ENCODE measurements around the gene SGCE.

Gene SGCE

GRCh38 chr7:94590526-94591162 is 65.3 kb downstream of the SGCE start:
- Mint-ChIP-seq H3K27me3 (no peaks in the 10 kb centered on the region), H3K36me3 (peaks cover 9% of the 10 kb centered on the region), H3K9me3 (no peaks in the 10 kb centered on the region), H3K4me1 (peaks cover 18% of the 10 kb centered on the region), H3K27ac (peak overlapping the region; percentile 45), H3K4me3 (peak overlapping the region; percentile 77)
- peak; percentile 74 for ATAC-seq (ENCODE audit: low read depth)
- DNase-seq (ENCODE audit: low spot score in 2 of 2), result no peak

GRCh38 chr7:94588075-94588474 is 67.9 kb downstream of the SGCE start:
- no peak for ATAC-seq (ENCODE audit: low read depth)
- H3K4me1 Mint-ChIP-seq, result peaks cover 18% of the 10 kb centered on the region
- no peak for DNase-seq (ENCODE audit: low spot score in 2 of 2)
- H3K36me3 Mint-ChIP-seq, result peaks cover 9% of the 10 kb centered on the region
- no peaks in the 10 kb centered on the region for H3K9me3 Mint-ChIP-seq
- no peaks in the 10 kb centered on the region for H3K27me3 Mint-ChIP-seq
- H3K27ac Mint-ChIP-seq, result peak overlapping the region; percentile 7
- H3K4me3 Mint-ChIP-seq, result no peak overlapping the region

- no peak overlapping the region for H3K27ac Mint-ChIP-seq
- H3K4me1 Mint-ChIP-seq, result no peaks in the 10 kb centered on the region
- no peaks in the 10 kb centered on the region for H3K27me3 Mint-ChIP-seq
- peaks cover 5% of the 10 kb centered on the region for H3K9me3 Mint-ChIP-seq
- ATAC-seq (ENCODE audit: low read depth) (no peak), DNase-seq (ENCODE audit: low spot score in 2 of 2) (no peak)
- peaks cover 17% of the 10 kb centered on the region for H3K36me3 Mint-ChIP-seq
- H3K4me3 Mint-ChIP-seq, result no peak overlapping the region
Measured at GRCh38 chr7:94584113-94584512, 71.8 kb downstream of the SGCE start.

GRCh38 chr7:94580601-94581000 is 75.3 kb downstream of the SGCE start:
- H3K36me3 Mint-ChIP-seq, result peaks cover 36% of the 10 kb centered on the region
- peaks cover 9% of the 10 kb centered on the region for H3K9me3 Mint-ChIP-seq
- no peak overlapping the region for H3K4me3 Mint-ChIP-seq
- H3K27me3 Mint-ChIP-seq, result no peaks in the 10 kb centered on the region
- ATAC-seq (ENCODE audit: low read depth) (no peak), DNase-seq (ENCODE audit: low spot score in 2 of 2) (no peak)
- no peak overlapping the region for H3K27ac Mint-ChIP-seq
- no peaks in the 10 kb centered on the region for H3K4me1 Mint-ChIP-seq

- no peaks in the 10 kb centered on the region for H3K4me1 Mint-ChIP-seq
- H3K4me3 Mint-ChIP-seq, result no peak overlapping the region
- H3K27me3 Mint-ChIP-seq, result no peaks in the 10 kb centered on the region
- H3K36me3 Mint-ChIP-seq, result peaks cover 43% of the 10 kb centered on the region
- peaks cover 15% of the 10 kb centered on the region for H3K9me3 Mint-ChIP-seq
- ATAC-seq (ENCODE audit: low read depth) (no peak), DNase-seq (ENCODE audit: low spot score in 2 of 2) (no peak)
- no peak overlapping the region for H3K27ac Mint-ChIP-seq
Measured at GRCh38 chr7:94579470-94579869, 76.5 kb downstream of the SGCE start.

- DNase-seq (ENCODE audit: low spot score in 2 of 2) (no peak), ATAC-seq (ENCODE audit: low read depth) (no peak)
- H3K4me1 Mint-ChIP-seq, result no peaks in the 10 kb centered on the region
- H3K27me3 Mint-ChIP-seq, result no peaks in the 10 kb centered on the region
- H3K4me3 Mint-ChIP-seq, result no peak overlapping the region
- H3K27ac Mint-ChIP-seq, result no peak overlapping the region
- H3K36me3 Mint-ChIP-seq, result peaks cover 50% of the 10 kb centered on the region
- peaks cover 17% of the 10 kb centered on the region for H3K9me3 Mint-ChIP-seq
Measured at GRCh38 chr7:94578614-94579013, 77.3 kb downstream of the SGCE start.

GRCh38 chr7:94577357-94577756 is 78.6 kb downstream of the SGCE start:
- ATAC-seq (ENCODE audit: low read depth) (no peak), DNase-seq (ENCODE audit: low spot score in 2 of 2) (no peak)
- H3K27ac Mint-ChIP-seq, result no peak overlapping the region
- H3K36me3 Mint-ChIP-seq, result peaks cover 61% of the 10 kb centered on the region
- H3K9me3 Mint-ChIP-seq, result peaks cover 17% of the 10 kb centered on the region
- H3K4me1 Mint-ChIP-seq, result no peaks in the 10 kb centered on the region
- no peaks in the 10 kb centered on the region for H3K27me3 Mint-ChIP-seq
- H3K4me3 Mint-ChIP-seq, result no peak overlapping the region

- Mint-ChIP-seq H3K4me3 (no peak overlapping the region), H3K27ac (no peak overlapping the region), H3K9me3 (peaks cover 14% of the 10 kb centered on the region), H3K36me3 (peaks cover 66% of the 10 kb centered on the region), H3K4me1 (no peaks in the 10 kb centered on the region), H3K27me3 (no peaks in the 10 kb centered on the region)
- ATAC-seq (ENCODE audit: low read depth), result no peak
- DNase-seq (ENCODE audit: low spot score in 2 of 2), result no peak
Measured at GRCh38 chr7:94576316-94576715, 79.6 kb downstream of the SGCE start.

- Mint-ChIP-seq H3K9me3 (peaks cover 12% of the 10 kb centered on the region), H3K4me1 (no peaks in the 10 kb centered on the region), H3K27ac (no peak overlapping the region), H3K4me3 (no peak overlapping the region), H3K36me3 (peaks cover 67% of the 10 kb centered on the region), H3K27me3 (no peaks in the 10 kb centered on the region)
- ATAC-seq (ENCODE audit: low read depth), result no peak
- no peak for DNase-seq (ENCODE audit: low spot score in 2 of 2)
Measured at GRCh38 chr7:94575646-94576045, 80.3 kb downstream of the SGCE start.

GRCh38 chr7:94571816-94572215 is 84.1 kb downstream of the SGCE start:
- no peak for DNase-seq (ENCODE audit: low spot score in 2 of 2)
- H3K9me3 Mint-ChIP-seq, result peaks cover 15% of the 10 kb centered on the region
- peaks cover 56% of the 10 kb centered on the region for H3K36me3 Mint-ChIP-seq
- no peaks in the 10 kb centered on the region for H3K4me1 Mint-ChIP-seq
- no peak for ATAC-seq (ENCODE audit: low read depth)
- no peak overlapping the region for H3K4me3 Mint-ChIP-seq
- H3K27ac Mint-ChIP-seq, result no peak overlapping the region
- H3K27me3 Mint-ChIP-seq, result no peaks in the 10 kb centered on the region

GRCh38 chr7:94567396-94567795 is 88.5 kb downstream of the SGCE start:
- Mint-ChIP-seq H3K4me1 (no peaks in the 10 kb centered on the region), H3K4me3 (no peak overlapping the region), H3K27me3 (no peaks in the 10 kb centered on the region), H3K27ac (no peak overlapping the region), H3K36me3 (peaks cover 30% of the 10 kb centered on the region), H3K9me3 (peaks cover 3% of the 10 kb centered on the region)
- no peak for DNase-seq (ENCODE audit: low spot score in 2 of 2)
- no peak for ATAC-seq (ENCODE audit: low read depth)

- H3K9me3 Mint-ChIP-seq, result peaks cover 3% of the 10 kb centered on the region
- no peak overlapping the region for H3K27ac Mint-ChIP-seq
- no peak overlapping the region for H3K4me3 Mint-ChIP-seq
- no peak for ATAC-seq (ENCODE audit: low read depth)
- peaks cover 21% of the 10 kb centered on the region for H3K36me3 Mint-ChIP-seq
- no peak for DNase-seq (ENCODE audit: low spot score in 2 of 2)
- H3K27me3 Mint-ChIP-seq, result no peaks in the 10 kb centered on the region
- H3K4me1 Mint-ChIP-seq, result no peaks in the 10 kb centered on the region
Measured at GRCh38 chr7:94565247-94565894, 90.6 kb downstream of the SGCE start.

- H3K4me1 Mint-ChIP-seq, result no peaks in the 10 kb centered on the region
- no peak overlapping the region for H3K4me3 Mint-ChIP-seq
- no peak for ATAC-seq (ENCODE audit: low read depth)
- DNase-seq (ENCODE audit: low spot score in 2 of 2), result no peak
- H3K27me3 Mint-ChIP-seq, result no peaks in the 10 kb centered on the region
- no peaks in the 10 kb centered on the region for H3K9me3 Mint-ChIP-seq
- H3K27ac Mint-ChIP-seq, result peak overlapping the region; percentile 20
- H3K36me3 Mint-ChIP-seq, result peaks cover 20% of the 10 kb centered on the region
Measured at GRCh38 chr7:94562525-94562924, 93.4 kb downstream of the SGCE start.

GRCh38 chr7:94561841-94562514 is 94.0 kb downstream of the SGCE start:
- Mint-ChIP-seq H3K9me3 (no peaks in the 10 kb centered on the region), H3K36me3 (peaks cover 17% of the 10 kb centered on the region), H3K4me1 (no peaks in the 10 kb centered on the region), H3K4me3 (no peak overlapping the region), H3K27me3 (no peaks in the 10 kb centered on the region), H3K27ac (peak overlapping the region; percentile 20)
- ATAC-seq (ENCODE audit: low read depth), result no peak
- DNase-seq (ENCODE audit: low spot score in 2 of 2), result no peak
